Measurements from ENCODE around the gene RAB8B.

GRCh38 chr15:63274427-63274826 is 85.0 kb downstream of the RAB8B start:
- TF ChIP-seq CTCF (IDR thresholded peaks at IDR 0.05; ENCODE audit: low read length) (no peak), EZH2 (optimal IDR thresholded peaks at IDR 0.05; ENCODE audit: low read depth, low read length) (no peak)

Measured in MM.1S (cell line).